NCI-H1092 treated with DMSO at 0.1 percent for 48 hours (cell line): ENCODE measurements around the gene CERKL.
A peak's percentile ranks its signal among the peaks of the same experiment; 100 is the strongest.

Source experiments
- DNase-seq: peaks from one replicate; lab custom pipeline; 2025; lab: John Stamatoyannopoulos, UW

The CERKL gene

GRCh38 chr2:181517685-181518301 lies 139.1 kb downstream of the CERKL start:
- DNase-seq = peak; percentile 10

- DNase-seq = no peak
Observed at GRCh38 chr2:181516992-181517391, 139.9 kb downstream of the CERKL start.

- no peak for DNase-seq
Observed at GRCh38 chr2:181515719-181516118, 141.2 kb downstream of the CERKL start.

- no peak for DNase-seq
Observed at GRCh38 chr2:181500201-181500600, 156.7 kb downstream of the CERKL start.

- no peak for DNase-seq
Observed at GRCh38 chr2:181499231-181499630, 157.7 kb downstream of the CERKL start.
